ENCODE measurements around the gene ABR.

DNA sequence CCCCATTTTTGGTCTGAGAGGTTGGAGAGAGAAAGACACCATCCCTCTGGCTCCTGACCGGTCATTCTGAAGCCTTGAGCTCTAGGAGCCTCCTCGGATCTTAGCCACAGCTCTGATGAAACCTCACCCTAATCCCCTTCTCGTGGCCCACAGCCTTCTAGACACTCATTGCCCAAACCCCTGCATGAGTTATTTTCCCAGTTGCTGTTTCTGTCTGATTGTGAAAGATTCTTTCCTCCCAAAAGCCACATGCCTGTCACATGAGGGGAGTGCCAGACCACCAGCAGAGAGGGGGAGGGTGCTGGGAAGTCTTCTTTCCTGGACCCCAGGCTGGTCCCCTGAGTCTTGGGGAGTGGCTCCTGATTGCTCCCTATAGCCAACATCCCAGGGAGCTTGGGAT lies 17.6 kb upstream of the ABR start:
- TF ChIP-seq, protein P1, sequence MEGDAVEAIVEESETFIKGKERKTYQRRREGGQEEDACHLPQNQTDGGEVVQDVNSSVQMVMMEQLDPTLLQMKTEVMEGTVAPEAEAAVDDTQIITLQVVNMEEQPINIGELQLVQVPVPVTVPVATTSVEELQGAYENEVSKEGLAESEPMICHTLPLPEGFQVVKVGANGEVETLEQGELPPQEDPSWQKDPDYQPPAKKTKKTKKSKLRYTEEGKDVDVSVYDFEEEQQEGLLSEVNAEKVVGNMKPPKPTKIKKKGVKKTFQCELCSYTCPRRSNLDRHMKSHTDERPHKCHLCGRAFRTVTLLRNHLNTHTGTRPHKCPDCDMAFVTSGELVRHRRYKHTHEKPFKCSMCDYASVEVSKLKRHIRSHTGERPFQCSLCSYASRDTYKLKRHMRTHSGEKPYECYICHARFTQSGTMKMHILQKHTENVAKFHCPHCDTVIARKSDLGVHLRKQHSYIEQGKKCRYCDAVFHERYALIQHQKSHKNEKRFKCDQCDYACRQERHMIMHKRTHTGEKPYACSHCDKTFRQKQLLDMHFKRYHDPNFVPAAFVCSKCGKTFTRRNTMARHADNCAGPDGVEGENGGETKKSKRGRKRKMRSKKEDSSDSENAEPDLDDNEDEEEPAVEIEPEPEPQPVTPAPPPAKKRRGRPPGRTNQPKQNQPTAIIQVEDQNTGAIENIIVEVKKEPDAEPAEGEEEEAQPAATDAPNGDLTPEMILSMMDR (IDR thresholded peaks at IDR 0.05) = no peak
- TF ChIP-seq POLR2A (IDR thresholded peaks at IDR 0.05) = no peak

Measured in transverse colon (tissue), 3 donors.